ENCODE data around the gene SPTBN1.

The SPTBN1 gene

GRCh38 chr2:54634564-54635511, 178.7 kb downstream of the SPTBN1 start:
- Histone ChIP-seq H3K4me1 (ENCODE audit: low read length) (peaks cover 78% of the 10 kb centered on the region), H3K79me2 (ENCODE audit: low read length) (no peaks in the 10 kb centered on the region), H2AFZ (ENCODE audit: low read depth, low read length) (no peak overlapping the region), H3K27ac (ENCODE audit: low read length) (peak overlapping the region; percentile 86), H4K20me1 (ENCODE audit: insufficient read depth, low read length) (no peaks in the 10 kb centered on the region), H3K9me3 (ENCODE audit: insufficient read depth, low read length) (no peaks in the 10 kb centered on the region), H3K4me3 (ENCODE audit: low read length) (peak overlapping the region; percentile 62), H3K36me3 (replicated peaks; ENCODE audit: low read depth, low read length) (peaks cover 27% of the 10 kb centered on the region), H3K27me3 (ENCODE audit: low read depth, low read length) (no peaks in the 10 kb centered on the region), H3K4me2 (ENCODE audit: low read length) (peak overlapping the region; percentile 95), H3K9ac (ENCODE audit: low read length) (peak overlapping the region; percentile 53)
- TF ChIP-seq CTCF (IDR thresholded peaks at IDR 0.05; ENCODE audit: low read depth, low read length) (no peak), EZH2phosphoT487 (IDR thresholded peaks at IDR 0.05; ENCODE audit: low read depth) (no peak)

GRCh38 chr2:54635554-54636152, 179.5 kb downstream of the SPTBN1 start:
- no peak overlapping the region for H2AFZ ChIP-seq (ENCODE audit: low read depth, low read length)
- peak overlapping the region; percentile 62 for H3K4me3 ChIP-seq (ENCODE audit: low read length)
- H3K36me3 ChIP-seq (replicated peaks; ENCODE audit: low read depth, low read length): peaks cover 19% of the 10 kb centered on the region
- no peak for TF ChIP-seq EZH2phosphoT487 (IDR thresholded peaks at IDR 0.05; ENCODE audit: low read depth)
- no peak for TF ChIP-seq CTCF (IDR thresholded peaks at IDR 0.05; ENCODE audit: low read depth, low read length)
- H3K79me2 ChIP-seq (ENCODE audit: low read length): no peaks in the 10 kb centered on the region
- peak overlapping the region; percentile 95 for H3K4me2 ChIP-seq (ENCODE audit: low read length)
- no peaks in the 10 kb centered on the region for H3K9me3 ChIP-seq (ENCODE audit: insufficient read depth, low read length)
- no peaks in the 10 kb centered on the region for H4K20me1 ChIP-seq (ENCODE audit: insufficient read depth, low read length)
- H3K9ac ChIP-seq (ENCODE audit: low read length): peak overlapping the region; percentile 53; the same call in 1 of the 2 replicates
- H3K27me3 ChIP-seq (ENCODE audit: low read depth, low read length): no peaks in the 10 kb centered on the region
- H3K4me1 ChIP-seq (ENCODE audit: low read length): peaks cover 72% of the 10 kb centered on the region
- H3K27ac ChIP-seq (ENCODE audit: low read length): peak overlapping the region; percentile 86

GRCh38 chr2:54636415-54637139, 180.4 kb downstream of the SPTBN1 start:
- no peak overlapping the region for H3K27ac ChIP-seq (ENCODE audit: low read length)
- no peaks in the 10 kb centered on the region for H4K20me1 ChIP-seq (ENCODE audit: insufficient read depth, low read length)
- no peak overlapping the region for H3K9ac ChIP-seq (ENCODE audit: low read length)
- H3K27me3 ChIP-seq (ENCODE audit: low read depth, low read length): no peaks in the 10 kb centered on the region
- peaks cover 70% of the 10 kb centered on the region for H3K4me1 ChIP-seq (ENCODE audit: low read length)
- no peaks in the 10 kb centered on the region for H3K79me2 ChIP-seq (ENCODE audit: low read length)
- H3K4me2 ChIP-seq (ENCODE audit: low read length): no peak overlapping the region
- H3K9me3 ChIP-seq (ENCODE audit: insufficient read depth, low read length): no peaks in the 10 kb centered on the region
- H2AFZ ChIP-seq (ENCODE audit: low read depth, low read length): no peak overlapping the region
- H3K4me3 ChIP-seq (ENCODE audit: low read length): no peak overlapping the region
- H3K36me3 ChIP-seq (replicated peaks; ENCODE audit: low read depth, low read length): peaks cover 10% of the 10 kb centered on the region
- TF ChIP-seq CTCF (IDR thresholded peaks at IDR 0.05; ENCODE audit: low read depth, low read length) (no peak), EZH2phosphoT487 (IDR thresholded peaks at IDR 0.05; ENCODE audit: low read depth) (no peak)
